ENCODE data around the gene PTEN.

PTEN gene

DNA sequence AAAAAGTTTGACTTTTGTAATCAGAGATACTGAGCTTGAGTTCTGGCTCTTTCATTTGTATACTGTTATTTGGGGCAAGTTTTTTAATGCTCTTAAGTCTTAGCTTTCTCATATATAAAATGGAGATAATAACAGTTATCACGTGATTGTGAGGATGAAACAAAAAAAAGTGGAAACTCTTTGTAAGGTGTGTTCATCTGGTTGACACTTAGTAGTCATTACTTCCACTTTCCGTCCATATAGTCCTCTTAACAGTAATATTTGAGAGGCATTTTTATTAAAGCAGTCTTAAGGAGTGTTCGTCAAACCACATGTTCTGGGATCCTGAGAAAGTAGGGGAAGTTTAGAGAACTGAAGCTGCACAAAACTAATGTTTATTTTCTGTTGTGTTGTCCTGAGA lies 65.6 kb downstream of the PTEN start:
- H3K4me3 ChIP-seq (ENCODE audit: low read length), result no peak overlapping the region
- DNase-seq (ENCODE audit: low read depth), result no peak
- TF ChIP-seq, protein P1, sequence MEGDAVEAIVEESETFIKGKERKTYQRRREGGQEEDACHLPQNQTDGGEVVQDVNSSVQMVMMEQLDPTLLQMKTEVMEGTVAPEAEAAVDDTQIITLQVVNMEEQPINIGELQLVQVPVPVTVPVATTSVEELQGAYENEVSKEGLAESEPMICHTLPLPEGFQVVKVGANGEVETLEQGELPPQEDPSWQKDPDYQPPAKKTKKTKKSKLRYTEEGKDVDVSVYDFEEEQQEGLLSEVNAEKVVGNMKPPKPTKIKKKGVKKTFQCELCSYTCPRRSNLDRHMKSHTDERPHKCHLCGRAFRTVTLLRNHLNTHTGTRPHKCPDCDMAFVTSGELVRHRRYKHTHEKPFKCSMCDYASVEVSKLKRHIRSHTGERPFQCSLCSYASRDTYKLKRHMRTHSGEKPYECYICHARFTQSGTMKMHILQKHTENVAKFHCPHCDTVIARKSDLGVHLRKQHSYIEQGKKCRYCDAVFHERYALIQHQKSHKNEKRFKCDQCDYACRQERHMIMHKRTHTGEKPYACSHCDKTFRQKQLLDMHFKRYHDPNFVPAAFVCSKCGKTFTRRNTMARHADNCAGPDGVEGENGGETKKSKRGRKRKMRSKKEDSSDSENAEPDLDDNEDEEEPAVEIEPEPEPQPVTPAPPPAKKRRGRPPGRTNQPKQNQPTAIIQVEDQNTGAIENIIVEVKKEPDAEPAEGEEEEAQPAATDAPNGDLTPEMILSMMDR (conservative IDR thresholded peaks at IDR 0.05; ENCODE audit: low read depth, low read length), result no peak

DNA sequence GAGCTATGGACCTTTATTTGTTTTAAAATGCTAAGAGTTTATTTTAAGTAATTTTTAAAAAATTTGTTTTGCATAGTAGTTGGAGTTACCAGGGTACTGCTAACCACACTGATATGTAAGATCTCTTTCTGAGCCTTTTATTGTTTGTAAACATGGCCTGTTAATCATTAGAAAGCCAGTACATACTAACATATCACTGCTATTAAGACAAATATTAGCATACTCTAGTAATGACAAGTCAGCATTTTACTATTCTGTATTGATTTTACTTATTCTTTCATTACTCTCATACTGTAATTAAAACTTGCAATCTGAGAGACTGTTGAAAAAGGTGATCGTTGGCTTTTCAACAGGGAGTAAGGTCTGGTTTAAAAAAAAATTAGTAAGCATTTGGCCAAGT lies 66.7 kb downstream of the PTEN start:
- TF ChIP-seq, protein P1 (conservative IDR thresholded peaks at IDR 0.05; ENCODE audit: low read depth, low read length), result no peak
- no peak for DNase-seq (ENCODE audit: low read depth)
- H3K4me3 ChIP-seq (ENCODE audit: low read length), result no peak overlapping the region

DNA sequence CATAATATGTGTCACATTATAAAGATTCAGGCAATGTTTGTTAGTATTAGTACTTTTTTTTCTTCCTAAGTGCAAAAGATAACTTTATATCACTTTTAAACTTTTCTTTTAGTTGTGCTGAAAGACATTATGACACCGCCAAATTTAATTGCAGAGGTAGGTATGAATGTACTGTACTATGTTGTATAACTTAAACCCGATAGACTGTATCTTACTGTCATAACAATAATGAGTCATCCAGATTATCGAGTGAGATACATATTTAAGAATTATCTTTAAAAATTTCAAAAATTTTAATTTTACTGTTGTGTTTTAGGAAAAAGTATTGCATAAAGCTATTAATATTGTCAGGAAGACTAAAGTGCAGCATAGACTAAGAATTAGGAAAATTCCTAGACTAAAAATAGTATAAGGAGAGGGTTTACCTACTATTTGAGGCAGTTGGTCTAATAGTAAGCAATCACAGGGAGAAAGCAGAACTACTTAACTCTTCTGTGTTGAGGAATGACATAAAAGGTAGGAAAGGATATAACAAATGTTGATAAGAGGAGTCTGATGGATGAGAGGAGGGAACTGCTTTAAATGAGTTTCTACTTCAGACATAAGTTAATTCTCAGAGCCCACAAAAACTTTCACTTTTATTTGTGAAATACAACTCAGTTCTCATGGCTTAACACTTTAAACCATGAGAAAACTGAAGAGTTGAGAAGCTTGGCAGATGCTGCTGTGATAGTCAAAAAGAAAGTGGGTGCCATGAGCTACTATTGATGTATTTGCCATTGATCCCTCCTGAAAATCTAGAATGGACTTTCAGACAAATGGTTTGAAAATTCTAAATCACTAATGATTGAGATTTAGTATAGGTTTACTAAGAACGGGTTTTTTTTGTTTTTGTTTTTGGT lies 67.8 kb downstream of the PTEN start:
- H3K4me3 ChIP-seq (ENCODE audit: low read length), result no peak overlapping the region
- TF ChIP-seq, protein P1 (conservative IDR thresholded peaks at IDR 0.05; ENCODE audit: low read depth, low read length), result no peak
- no peak for DNase-seq (ENCODE audit: low read depth)

DNA sequence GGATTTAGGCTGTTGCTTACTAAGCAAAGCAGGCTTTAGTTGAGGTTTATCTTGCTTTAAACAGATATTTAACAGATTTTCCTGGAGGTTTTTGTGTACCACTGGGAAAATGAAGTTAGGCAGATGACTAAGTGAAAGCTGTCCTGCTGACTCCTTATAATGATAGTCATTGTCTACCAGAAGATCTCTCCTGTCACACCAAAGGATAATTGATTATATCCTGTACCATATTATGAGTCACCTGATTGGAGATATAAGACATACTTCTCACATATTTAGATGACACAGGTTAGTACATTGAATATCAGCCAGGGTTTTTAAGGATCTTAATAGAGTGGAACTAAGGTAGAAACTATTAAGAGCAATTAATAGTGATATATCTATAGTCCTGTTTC lies 68.4 kb downstream of the PTEN start:
- no peak overlapping the region for H3K4me3 ChIP-seq (ENCODE audit: low read length)
- TF ChIP-seq, protein P1 (conservative IDR thresholded peaks at IDR 0.05; ENCODE audit: low read depth, low read length), result no peak
- no peak for DNase-seq (ENCODE audit: low read depth)

DNA sequence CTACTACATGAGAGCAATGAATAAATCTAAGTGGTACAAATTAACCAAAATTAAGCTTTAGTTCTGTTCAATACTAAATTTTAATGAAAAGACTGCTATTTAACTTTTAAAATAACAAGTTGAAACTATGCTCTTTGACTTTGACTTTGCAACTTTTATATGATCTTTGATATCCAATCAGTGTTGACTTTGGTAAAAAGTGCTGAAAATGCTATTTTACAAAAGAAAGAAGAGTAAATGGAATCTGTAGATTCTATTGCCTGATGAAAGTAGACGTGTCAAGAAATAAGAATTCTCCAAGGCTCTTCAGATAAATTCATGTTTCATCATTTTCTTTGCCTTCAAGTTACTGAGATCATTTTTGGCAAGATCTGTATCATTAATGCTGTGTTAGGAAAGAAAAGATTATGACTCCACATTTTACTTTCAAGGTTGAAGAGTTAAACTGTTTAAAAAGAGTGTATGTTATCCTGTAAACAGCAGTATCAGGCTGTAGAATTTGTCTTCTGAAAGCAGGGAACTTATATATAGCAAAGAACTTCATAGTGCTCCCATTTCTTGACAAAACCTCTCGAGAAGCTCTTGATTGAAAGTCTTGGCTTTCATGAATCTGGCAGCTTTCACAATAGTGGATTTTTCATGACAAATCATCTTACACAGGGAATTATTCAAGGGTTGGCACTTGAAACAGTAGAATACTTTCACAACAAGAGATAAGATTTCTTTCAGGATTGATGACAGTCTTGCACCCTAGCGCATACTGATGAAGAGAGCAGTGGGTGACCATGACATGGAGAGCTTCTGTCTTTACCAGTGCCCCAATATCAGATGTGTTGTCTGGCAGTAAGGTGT lies 72.1 kb downstream of the PTEN start:
- H3K4me3 ChIP-seq (ENCODE audit: low read length), result no peak overlapping the region
- TF ChIP-seq, protein P1 (conservative IDR thresholded peaks at IDR 0.05; ENCODE audit: low read depth, low read length), result no peak
- no peak for DNase-seq (ENCODE audit: low read depth)

DNA sequence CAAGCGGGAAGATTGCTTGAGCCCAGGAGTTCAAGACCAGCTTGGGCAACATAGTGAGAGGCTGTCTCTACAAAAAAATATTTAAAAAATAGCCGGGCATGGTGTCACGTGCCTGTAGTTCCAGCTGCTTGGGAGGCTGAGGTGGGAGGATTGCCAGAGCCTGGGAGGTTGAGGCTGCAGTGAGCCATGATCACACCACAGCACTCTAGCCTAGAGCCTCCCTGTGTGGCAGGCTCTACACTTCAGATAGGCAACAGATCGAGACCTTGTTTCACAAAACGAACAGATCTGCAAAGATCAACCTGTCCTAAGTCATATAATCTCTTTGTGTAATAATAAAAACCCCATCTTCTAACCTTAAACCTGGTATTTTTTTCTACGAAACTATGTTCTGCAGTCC lies 76.8 kb downstream of the PTEN start:
- no peak overlapping the region for H3K4me3 ChIP-seq (ENCODE audit: low read length)
- TF ChIP-seq, protein P1 (conservative IDR thresholded peaks at IDR 0.05; ENCODE audit: low read depth, low read length), result no peak
- no peak for DNase-seq (ENCODE audit: low read depth)

Measured in retinal pigment epithelial cell (primary cell).